IPS DF 4.7 (cell line): Measurements from ENCODE around the gene ANKRD44.

Source experiments
- DNase-seq: peaks from one replicate; pipeline ENCODE4 v3.0.0-alpha.2; 2013; ENCODE audit warnings: low spot score; ENCODE audit errors: extremely low read depth

Gene ANKRD44

DNA sequence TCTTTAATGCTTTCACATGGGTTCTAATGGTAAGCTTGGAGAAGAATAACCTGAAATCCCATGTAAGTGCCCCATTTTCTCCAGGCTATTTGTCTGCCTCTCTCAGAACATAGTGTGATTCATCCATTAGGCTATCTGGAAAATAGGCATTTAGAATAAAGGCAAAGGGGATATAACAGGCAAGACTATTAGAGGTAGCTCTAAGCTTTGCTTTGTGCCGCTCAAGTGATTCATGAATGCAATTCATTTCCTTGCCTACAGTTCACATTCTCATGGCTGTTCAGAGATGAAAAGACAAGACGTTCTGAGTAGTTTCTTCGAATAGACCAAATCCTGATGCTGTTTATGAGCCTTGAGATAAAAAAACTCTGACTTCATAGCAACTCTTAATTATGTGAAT is 101.7 kb downstream of the ANKRD44 start:
- no peak for DNase-seq

- DNase-seq, result no peak
These were observed 102.6 kb downstream of the ANKRD44 start for GRCh38 chr2:197208024-197208423.

DNA sequence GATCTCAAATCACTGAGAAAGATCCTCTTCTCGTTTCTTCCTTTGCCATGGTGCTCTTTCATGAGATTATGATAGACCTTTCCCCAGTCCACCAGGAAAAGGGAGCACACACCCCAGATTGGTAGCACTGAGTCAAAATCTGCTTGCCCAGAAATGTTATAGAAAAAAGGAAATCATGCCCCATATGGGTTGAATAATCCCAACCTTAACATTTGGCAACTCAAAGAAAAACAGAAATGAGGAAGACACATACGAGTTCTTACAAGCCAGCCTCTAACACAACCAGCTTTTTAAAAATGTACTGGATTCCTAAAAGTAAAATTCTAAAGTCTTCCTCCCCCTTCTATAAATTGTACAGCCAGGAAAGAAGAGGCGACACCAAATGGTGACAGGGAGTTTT is 103.0 kb downstream of the ANKRD44 start:
- no peak for DNase-seq

DNA sequence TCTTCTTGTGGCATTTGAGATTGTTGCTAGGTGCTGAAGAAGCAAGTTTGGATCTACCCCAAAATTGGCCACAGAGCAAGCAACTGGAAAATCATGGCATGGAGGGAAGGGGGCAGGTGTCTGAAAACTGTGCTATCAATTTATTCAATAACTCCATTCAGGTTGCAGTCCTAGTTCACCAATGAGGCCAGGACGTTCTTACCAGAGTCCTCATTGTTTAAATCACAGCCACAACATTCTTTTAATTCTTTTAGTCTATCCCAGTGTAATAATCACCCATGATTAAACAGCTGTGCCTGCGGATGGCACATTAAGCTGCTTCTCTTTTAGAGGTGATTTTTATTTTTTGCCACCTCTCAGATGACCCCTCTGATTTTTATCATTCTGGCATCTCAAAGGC is 103.5 kb downstream of the ANKRD44 start:
- DNase-seq, result no peak

- DNase-seq, result no peak
These were observed 104.9 kb downstream of the ANKRD44 start for GRCh38 chr2:197205585-197206215.

- DNase-seq, result no peak
These were observed 105.9 kb downstream of the ANKRD44 start for GRCh38 chr2:197204519-197205250.

DNA sequence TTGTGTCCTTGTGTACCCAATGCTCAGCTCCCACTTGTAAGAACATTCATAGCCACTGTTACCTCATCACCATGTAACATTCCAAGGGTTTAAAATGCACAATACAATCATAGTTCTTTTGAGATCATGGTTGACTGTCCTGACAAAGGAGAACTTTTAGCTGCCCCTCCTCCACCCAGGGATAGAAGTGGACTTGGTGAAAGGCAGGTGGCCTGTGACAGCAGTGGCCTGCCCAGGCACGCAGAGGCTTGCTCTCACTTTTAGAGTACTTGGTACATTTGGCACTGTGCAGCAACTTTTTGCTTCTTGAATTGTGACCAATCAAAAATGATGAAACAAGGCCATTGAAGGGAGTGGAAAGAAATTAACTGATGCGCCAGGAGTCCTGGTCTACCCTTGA is 108.7 kb downstream of the ANKRD44 start:
- no peak for DNase-seq

- DNase-seq, result no peak
These were observed 109.9 kb downstream of the ANKRD44 start for GRCh38 chr2:197200762-197201058.

DNA sequence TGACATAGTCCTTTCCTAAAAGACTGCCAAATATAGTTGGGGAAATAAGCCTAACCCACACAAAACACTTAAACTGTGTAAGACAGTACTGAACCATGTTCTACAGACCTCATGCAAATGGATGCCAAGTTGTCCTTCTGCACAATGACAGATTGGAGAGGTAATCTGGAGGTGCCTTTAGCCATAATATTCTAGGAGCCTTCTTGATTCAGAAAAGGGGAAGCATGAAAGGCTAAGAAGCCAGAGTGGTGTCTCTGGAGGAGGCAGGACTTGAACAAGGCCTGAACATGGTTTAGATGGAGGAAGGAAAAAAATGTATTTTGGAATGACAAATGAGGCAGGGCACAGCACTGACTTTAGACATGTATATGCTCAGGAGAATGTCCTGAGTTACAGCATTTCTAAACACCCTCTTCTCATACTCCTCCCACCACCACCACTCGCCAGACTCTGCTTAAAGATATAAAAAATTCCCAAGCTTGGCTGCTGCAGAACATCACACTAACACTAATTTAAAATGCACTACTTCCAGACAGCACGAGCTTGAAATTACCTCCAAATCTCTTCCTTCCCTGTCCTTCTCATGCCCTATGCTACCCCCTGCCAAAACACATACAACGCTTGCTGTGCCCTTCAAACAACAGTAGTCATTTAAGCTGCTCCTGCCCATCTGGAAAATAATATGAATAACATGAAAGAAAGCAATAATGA is 110.4 kb downstream of the ANKRD44 start:
- no peak for DNase-seq

DNA sequence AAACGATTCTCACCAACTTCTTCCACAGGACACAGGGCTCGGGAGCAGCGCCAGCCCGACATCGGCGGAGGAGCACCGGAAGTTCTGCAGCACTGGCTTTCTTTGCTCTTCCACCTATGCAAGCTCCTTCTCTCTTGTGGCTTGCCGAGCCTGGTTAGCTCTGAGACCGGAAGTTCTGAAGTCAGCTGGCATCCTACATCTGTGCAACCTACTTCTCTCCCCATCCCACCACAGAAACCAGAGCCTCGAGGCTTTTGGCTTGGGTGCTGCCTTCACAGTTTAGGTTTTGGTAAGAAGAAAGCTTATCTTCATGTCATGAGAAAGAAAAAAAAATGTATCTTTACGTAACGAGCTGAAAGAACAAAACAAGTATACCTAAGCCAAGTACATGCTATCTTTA is 111.7 kb downstream of the ANKRD44 start:
- no peak for DNase-seq

- DNase-seq, result no peak
These were observed 112.7 kb downstream of the ANKRD44 start for GRCh38 chr2:197197895-197198311.

DNA sequence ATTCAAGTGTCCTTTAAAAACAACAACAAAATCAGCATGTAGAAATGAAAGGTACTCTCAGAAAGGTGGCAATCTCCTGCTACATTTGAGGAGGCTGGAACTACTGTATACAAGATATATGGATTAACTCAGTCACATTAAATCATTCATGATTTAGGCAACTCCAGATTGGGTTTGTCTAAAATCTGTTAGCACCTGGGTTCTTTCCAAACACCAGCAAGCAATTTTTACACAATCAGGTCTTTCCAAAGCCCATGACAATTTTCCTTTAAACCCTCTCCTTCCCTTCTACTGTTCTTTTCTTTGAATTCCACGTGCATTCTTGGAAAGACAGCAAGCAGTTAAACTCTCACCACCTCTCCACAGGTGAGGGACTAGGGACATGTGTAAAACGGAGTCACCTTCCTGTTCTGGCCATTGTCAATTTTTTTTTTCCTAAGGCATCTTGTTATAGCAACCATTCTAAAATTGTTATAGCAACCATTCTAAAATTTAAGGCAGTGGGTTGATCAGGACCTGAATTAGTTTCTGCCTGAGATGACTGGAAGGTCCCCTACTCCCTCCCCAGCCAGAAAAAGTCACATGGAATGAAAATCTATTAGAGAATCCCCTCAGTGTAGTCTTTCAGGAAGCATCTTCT is 113.9 kb downstream of the ANKRD44 start:
- DNase-seq, result no peak

GRCh38 chr2:197195518-197195917 is 115.1 kb downstream of the ANKRD44 start:
- no peak for DNase-seq

- DNase-seq, result no peak
These were observed 118.6 kb downstream of the ANKRD44 start for GRCh38 chr2:197191940-197192322.

DNA sequence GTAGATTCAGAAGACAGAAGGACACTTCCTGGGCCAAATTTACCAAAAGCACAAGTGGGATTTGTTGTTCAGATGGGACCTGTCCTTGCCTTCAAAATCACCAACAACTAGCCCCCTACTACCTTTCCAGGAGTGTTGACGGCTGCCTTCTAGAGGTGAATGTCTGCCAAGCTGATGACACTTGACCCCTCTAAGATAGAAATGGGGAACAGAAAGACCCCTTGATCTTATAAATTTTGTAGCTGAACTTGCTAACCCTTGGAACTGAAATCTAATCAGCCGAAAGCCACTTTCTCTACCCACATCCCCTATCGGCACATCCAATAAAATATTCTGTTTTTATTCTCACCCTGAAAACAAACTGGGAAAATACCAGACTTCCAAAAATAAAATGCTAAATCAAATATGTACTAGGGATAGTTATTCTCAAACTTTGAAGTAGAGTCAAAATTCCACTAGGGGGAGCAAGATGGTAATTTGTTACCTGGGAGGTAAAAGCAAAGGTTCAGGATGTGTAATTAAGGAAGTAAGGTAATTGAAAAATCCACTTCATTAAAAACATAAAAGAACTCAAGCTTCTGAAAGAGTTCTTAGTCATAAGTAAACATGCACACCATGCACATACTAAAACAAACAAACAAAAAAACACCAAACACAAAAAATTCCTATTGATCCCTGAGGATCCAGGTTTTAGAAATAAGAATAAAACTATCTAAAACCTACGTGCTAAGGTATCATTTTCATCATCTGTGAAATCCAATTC is 119.2 kb downstream of the ANKRD44 start:
- DNase-seq, result no peak

DNA sequence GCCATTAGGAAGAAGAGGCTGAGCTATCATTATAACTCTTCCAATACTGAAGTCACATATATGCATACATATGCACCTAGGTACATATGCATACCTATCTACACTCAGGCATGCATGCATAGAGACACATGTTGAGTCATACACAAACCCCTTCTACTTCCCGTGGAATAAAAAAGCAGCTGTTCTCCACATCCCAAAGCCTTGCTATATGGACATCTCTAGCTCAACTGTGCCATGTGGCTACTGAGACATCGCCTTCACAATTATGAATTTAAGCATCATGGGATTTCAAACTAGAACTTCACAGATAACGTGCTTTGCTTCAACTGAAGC is 120.5 kb downstream of the ANKRD44 start:
- DNase-seq, result no peak

DNA sequence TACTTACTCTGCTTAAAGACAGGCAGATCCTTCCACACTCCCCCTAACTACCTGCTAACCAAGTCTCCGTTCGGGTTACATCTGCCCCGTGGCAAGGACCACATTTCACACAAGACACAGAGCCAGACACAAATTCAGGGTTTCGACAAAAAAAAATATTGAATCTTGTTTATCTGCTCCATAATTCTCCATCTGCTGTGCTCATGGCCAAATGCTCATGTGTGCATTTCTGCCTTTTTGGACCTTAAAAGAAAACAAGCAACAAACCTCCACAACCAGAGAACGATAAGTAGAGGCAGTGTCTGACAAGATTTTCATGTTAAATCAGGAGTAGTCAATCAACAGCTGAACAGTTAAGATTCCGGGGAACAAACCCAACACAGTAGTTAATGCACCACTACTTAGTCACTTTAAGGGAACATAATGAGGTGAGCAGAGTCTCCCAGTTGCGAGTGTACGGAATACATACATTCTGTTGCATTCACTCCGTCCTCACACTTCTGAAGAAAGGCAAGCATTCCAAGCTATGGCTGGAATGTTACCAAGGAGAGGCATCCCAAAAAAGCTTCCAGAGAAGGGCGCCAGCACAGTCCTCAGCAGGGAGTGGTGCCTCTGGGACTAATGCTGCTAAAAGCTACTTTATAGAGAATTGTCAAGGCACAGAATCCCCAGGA is 121.0 kb downstream of the ANKRD44 start:
- DNase-seq, result no peak

DNA sequence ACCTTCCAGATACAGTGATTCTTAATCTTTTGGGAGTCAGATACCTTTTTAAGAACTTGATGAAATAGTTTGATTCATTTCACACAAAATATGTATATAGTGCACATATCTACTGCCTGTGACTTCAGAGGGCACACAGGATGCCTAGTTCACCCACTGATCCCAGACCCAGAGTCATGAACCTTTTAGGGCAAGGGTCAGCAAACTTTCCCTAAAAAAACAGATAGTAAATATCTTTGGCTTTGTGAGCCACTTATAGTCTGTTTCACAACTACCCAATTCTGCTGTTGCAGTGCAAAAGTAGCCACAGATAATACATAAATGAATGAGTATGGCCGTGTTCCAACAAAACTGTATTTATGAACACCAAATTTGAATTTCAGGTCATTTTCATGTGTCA is 124.9 kb downstream of the ANKRD44 start:
- no peak for DNase-seq

- no peak for DNase-seq
These were observed 125.5 kb downstream of the ANKRD44 start for GRCh38 chr2:197184959-197185586.

- DNase-seq, result no peak
These were observed 127.2 kb downstream of the ANKRD44 start for GRCh38 chr2:197183355-197183754.

DNA sequence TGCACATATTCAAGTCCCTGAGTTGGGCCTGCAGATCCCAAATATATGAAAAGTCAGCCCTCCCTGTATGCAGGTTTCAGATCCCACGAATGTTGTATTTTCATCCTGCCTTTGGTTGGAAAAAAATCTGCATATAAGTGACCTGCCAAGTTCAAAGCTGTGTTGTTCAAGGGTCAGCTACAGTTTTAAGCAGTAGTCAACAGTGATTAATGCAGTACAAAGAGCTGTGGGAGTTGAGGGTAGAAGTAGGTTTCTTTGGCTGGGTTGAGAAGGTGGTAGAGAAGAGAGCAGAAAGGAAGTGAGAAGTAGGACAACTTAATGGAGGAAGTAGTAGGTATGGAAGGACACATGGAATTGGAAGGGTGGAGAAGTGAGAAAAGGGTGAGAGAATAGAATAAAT is 127.9 kb downstream of the ANKRD44 start:
- no peak for DNase-seq
